Colon (tissue), 2 donors: ENCODE data around the gene PBX3.
A peak's percentile ranks its signal among the peaks of the same experiment; 100 is the strongest.
"Not testable (repeated sequence)": the region's sequence is repeated elsewhere in the genome, so short reads cannot be mapped to it uniquely, and the experiment has no call there.

Experiments used
- FAIRE-seq: peaks from 2 replicates; lab custom pipeline; 2012; peaks lifted over from hg19 to GRCh38; lab: Jason Lieb, UNC
- donor health status: control.
- donor health status: control.

The PBX3 gene

DNA sequence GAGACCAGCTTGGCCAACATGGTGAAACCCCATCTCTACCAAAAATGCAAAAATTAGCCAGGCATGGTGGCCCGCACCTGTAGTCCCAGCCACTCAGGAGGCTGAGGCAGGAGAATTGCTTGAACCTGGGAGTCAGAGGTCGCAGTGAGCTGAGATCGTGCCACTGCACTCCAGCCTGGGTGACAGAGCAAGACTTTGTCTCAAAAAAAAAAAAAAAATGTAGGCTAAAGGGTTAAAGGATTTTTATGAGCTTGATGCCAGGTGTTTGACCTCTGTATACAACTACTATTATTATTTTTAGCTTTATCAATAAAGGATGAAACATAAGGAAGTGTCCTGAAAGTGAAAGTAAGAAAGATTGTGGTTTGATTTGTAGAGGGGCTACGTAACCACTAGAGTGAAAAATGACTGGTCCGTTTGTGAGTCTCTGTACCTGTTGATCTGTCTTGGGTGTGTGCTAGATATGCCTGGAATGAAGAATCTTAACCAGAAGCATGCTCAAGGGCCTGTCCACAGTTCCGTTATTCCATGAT lies 76.8 kb downstream of the PBX3 start:
- FAIRE-seq: not testable (repeated sequence)

DNA sequence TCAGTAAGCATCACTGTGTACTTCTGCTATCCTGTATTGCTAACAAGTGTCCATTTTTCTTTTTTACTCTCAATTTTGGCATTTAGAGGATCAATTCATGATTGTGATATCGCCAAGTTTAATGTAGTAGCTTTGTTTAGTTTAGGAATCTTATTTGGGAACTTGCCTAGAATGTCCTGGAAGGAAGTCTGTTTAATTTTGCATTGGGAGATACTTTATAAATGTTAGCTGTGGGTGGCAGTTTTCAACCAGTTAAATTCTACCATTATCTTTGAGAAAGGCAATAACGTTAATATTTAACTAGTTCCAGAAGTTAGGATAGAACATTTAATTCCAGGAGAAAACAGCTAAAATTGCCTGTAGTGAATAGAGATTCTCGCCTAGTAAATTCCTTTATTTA lies 78.6 kb downstream of the PBX3 start:
- FAIRE-seq: peak; percentile 33

DNA sequence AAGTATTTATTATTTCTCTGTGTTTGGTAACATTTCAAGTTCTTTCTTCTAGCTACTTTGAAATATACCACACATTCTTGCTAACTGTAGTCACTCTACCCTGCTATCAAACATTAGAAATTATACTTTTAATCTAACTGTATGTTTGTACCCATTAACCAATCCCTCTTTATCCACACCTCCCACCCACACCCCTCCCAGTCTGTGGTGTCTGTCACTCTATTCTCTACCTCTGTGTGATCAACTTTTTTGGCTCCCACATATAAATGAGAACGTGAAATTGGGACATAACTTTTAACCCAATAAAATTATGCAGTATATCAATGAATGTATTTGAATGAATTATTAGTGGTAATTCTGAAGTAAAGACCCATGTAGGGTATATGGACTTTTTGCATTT lies 79.7 kb downstream of the PBX3 start:
- FAIRE-seq: no peak

DNA sequence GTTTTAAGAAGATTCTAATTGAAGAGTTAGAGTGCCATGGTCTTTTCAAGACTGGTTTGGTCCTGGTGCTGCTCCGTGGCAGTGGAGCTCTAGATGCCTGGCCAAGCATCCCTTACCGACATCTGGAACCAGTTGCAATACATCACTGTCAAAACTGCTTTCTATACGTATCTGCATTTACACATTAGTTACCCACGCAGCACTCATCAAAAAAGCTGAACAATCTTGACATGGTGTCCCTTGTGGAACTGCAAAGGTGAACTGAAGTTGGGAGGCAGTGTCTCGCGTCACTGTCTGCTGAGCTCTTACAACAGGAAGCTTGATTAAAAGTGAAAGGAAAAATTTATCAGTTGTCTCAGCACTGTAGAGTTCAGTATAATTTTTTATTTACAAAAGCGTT lies 82.6 kb downstream of the PBX3 start:
- FAIRE-seq: no peak

DNA sequence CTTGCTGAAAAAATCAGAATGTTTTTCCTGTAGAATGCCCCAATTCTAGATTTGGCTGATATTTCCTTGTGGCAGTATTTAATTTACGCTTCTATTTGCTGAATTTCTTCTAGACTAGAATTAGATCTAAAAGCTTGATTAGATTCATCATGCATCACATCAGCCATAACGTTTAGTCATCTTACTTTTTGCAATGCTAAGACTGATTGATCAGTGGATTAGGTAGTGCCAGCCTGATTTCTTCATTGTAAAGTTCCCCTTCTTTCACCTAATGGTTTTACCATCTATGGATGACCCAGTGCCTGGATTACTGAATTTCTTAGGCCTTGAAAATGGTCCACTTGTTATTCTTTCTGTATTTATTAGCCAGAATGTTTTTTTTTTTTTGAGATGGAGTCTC lies 83.9 kb downstream of the PBX3 start:
- FAIRE-seq: no peak

DNA sequence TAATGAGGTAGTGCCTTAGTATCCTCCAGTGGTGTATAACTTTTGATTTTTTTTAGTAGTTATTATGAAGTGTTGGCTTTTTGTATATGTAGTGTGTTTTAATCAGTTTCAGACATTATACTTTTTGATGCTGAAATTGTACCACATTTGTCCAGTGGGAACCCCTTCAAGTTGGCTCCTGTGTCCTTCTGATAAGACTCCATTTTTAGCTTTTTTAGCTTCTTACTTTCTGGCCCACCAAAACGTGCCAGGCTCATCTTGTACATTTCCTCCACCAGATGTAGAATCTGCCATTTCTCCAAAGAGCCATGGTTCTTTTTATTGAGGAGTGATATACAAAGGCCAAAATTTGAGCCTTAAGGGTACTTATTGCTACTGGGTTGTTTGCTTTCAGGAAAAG lies 84.4 kb downstream of the PBX3 start:
- no peak for FAIRE-seq

DNA sequence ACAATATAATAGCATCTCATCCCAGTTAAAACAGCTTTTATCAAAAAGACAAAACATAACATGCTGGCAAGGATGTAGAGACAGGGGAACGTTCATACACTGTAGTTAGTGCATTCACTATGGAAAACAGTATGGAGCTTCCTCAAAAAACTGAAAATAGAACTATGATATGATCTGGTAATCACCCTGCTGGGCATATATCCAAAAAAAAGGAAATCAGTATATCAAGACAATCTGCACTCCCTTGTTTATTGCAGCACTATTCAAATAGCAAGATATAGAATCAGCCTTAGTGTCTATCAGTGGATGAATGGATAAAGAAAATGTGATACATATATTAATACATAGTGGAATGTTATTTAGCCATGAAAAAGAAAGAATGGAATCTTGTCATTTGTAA lies 88.5 kb downstream of the PBX3 start:
- no peak for FAIRE-seq

DNA sequence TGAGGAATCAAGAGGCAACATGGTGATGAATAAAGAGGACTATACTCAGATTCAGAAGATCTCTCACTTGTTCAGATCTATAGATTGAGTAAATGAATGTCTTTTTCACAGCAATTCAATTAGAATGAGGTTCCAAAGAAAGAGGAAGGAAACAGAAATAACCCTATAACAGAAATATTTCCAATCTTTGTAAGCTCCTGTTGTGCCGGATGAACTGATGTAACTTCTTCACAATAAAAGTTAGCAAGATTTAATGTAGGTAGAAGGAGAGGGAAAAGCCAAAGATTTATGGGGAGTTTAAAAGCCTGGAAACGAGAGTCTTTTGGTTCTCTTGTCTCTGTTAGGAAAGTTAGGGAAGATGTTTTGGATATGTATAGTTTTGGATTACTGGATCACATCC lies 92.1 kb downstream of the PBX3 start:
- FAIRE-seq: no peak

DNA sequence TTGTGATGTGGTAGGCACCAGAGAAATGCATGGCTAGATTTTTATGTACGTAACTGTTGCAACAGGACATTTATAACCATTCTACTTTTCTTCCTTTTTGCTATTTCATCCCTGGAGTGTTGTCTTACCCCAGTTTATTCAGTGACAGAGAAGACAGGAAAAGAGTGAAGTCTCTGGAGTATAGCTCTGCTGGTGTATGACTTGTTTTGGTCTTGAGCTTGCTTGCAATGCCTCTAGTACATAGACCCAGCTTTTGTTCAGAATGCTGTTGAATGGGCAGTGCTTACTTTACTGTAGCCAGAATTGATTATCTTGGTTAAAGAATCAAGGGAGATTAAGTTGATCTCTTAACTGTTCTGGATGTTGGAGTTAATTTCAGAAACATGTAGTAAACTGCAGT lies 94.3 kb downstream of the PBX3 start:
- FAIRE-seq: no peak

DNA sequence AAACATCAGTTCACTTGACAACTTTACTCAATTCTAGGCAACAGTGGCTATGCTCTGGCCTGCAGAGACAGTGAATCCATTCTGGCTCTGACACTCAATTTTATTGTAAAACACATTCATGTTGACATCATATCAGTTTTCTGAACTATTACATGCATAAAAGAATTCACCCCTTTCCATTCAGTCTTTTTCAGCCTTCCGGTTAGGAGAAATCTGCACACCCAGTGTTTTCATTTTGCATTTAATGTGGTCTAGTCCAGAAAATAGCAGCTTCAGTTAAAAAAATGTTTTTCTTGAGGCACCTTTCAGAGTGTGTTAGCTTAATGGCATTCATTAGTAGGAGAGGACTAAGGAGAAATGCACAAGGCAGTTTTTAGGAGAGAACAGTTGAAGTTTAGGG lies 95.1 kb downstream of the PBX3 start:
- FAIRE-seq: no peak

DNA sequence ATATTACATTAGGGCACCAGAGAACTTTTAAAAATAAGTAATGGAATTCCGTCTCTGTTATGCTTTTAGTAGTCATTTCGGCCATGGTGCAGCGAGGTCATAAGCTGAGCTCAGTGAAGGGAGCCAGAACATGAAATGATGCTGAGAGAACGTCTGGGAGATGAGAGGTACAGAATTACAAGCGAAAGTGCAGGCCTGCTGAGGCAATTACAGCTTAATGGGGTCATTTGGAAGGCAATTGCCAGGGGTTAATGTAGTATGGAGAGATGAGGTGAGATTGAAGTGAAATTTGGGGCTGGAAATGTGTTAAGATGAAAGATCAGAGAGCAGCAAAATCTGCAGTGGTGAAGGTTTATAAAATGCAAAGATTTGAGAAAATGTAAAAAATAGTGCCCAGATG lies 96.5 kb downstream of the PBX3 start:
- FAIRE-seq: no peak

DNA sequence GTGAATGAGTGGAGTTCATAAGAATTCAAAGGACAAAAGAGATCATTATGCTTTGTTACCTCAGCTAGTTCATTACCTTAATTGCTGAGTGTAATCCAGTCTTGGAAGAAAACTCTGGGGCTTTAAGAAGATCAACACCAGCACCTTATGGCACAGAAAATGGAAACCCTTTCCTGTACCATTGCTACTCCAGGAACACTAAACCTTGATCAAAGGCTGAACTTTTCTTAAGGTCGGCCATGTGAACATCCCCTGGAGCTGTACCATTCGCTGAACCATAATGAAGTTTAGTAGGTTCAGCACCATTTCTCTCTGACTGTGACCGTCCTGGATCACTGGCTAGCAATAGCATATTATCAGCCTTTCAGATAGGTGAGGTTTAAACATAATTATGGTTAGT lies 97.4 kb downstream of the PBX3 start:
- no peak for FAIRE-seq

DNA sequence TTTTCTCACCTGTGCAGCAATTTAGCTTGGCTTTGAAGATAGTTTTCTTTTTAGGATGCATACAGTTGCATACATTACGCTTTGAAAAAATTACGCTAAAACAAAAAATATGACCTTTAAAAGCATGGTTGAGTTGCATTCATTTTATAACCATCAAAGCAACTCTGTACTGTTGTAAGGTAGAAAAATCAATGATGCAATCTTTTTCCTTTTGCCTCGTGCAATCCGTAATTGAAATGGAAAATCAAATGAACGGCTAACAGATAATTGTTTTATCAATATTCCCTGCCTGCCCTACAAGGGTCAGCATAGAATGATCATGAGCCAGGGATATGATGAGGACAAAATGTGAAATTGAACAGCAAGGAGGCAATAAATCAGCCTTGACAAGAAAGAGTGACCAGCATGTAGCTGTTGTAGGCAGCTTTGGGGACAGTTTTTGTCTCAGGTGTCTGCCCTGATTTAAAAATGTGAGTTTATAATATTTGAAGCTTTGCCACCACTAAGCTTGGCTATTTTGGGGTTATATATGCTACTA lies 98.2 kb downstream of the PBX3 start:
- no peak for FAIRE-seq

DNA sequence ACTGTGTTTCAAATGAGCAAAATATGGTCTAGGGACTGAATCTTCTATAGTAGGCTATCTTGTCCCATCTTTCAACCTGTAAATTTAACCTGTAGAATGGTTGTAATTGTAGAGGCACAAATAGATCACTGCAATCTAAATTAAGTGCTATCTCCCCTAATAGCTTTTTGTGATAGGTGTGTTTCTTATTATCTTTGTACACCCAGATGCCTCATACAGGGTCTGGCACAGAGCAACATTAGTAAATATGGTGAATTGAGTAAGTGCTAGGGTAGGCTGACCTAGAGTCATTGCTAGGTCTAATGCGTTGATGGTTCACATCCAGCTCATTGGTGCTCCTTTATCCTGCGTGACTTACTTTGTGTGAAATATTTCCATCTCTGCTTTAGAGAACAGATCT lies 100.6 kb downstream of the PBX3 start:
- no peak for FAIRE-seq

DNA sequence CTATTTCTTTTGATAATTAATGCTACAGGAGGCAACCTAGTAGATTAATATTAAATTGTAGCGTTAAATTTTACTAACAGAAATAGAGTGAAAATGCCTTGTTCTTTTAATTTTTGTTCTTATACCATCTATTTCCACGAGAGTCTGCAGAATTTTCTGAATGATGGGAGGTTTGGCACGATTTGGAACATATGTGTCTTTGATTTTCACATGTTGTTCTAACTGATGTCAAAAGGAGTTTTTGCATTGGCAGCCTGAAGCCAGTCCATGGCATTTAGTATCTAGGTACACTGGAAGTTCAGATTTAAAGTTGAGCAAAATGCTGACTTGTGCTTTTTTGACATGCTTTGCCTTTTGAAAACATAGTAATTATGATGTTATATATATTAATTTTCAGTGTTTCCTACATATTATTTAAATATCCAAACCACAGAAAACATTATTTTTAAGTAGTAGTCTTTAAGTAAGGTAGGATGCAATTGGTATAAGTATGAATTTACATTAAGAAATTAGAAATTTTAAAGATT lies 103.0 kb downstream of the PBX3 start:
- no peak for FAIRE-seq

DNA sequence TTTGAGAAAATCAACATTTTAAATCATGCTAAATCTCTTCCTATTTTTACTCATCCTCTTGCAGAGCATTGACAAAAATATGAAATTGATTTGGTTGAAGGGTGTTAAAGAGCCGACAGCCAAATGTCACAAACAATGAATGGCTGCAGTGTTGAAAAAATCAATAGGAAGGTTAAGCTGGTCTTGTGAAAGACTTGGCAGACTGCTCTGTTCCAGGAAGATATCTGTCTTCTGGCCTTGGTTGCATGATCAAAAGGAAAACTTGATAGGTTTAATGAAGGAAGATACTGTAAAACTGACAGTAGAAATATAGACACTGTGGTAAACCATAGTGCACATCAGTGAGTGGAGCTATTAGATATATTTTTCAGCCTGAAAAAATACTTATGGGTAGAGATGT lies 103.6 kb downstream of the PBX3 start:
- no peak for FAIRE-seq

DNA sequence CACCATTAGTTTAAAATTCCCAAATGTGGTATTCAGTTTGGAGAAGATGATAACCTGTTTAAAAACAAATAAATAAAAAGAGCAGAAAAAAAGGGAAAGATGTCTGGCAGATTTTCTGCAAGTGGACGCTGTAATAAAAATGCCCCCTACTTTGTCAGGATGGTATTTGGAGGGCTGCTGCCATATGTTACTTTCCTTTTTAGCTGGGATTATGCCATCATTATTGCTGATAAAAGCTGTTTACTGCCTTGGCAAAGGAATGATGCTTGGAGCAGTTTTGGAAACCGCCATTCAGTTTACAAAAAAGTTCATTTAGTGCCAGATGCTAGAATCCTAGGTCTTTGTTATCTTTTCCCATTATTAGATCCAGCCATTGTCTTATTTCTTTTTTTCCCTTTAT lies 104.8 kb downstream of the PBX3 start:
- FAIRE-seq: no peak

DNA sequence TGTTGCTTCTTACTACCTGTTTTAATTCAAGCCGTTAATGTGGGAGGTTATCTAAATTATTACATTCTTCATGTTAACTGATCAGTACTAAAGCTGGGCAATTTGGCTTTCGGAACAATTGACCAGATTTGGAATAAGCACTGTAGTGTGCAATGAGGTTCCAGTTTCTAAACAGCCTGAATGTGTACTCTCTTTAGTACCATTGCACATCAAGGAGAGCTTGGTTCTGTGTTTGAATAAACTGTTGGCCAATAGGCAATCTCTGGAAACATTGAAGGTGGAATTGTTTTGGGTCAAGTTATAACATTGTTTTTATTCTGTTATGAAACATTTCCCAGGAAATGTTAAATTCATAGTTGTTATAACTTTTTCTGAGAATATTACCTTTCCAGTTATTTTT lies 105.2 kb downstream of the PBX3 start:
- FAIRE-seq: no peak

DNA sequence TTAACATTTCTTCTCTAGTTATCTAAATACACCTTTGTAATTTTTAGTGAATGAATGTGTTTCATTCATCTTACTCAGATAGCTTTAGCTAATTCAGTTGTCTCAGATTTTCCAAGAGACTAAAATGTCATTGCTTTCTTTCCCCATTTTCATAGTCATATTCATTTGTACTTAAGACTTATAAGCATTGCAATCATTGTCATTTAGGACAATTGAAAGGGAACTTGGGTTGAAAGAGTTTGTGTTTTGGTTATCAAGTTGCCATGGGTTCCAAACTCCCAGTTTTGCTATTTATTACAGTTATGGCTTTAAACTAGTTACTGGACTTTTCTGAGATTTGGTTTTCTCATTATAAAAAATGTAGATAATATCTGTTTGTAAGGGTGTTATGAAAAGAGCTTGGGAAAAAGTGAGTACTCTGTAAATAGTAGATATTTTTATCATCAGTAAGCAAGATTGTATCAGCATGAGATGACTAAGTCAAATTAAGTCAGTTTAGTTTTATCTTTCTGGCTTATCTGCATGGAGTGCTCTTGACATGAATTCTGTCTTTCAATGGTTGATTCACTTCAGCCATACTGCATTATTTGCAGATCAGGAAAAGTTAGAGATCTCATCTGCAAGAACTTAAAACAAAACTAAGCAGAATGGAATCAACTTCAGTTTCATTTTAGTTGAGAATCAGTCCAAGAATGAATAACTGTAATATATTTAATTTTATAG lies 107.5 kb downstream of the PBX3 start:
- no peak for FAIRE-seq

DNA sequence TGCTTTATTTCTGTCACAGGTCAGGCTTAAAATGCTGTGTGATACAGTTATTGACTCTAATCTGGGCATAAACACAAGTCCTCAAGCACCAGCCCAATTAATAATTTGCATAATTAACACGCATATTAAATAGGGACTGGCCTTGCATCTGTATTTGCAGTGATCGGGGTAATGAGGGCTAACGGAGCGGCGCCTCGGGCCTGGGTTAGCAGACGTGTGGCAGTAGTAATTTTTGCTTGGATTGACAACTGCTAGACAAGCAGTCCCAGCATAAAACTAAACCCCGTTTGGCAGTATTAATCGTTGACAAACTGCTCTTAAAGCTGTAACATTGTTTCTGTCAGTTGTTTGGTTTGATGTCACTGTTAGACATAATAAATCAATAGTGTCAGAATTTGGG lies 109.2 kb downstream of the PBX3 start:
- no peak for FAIRE-seq

DNA sequence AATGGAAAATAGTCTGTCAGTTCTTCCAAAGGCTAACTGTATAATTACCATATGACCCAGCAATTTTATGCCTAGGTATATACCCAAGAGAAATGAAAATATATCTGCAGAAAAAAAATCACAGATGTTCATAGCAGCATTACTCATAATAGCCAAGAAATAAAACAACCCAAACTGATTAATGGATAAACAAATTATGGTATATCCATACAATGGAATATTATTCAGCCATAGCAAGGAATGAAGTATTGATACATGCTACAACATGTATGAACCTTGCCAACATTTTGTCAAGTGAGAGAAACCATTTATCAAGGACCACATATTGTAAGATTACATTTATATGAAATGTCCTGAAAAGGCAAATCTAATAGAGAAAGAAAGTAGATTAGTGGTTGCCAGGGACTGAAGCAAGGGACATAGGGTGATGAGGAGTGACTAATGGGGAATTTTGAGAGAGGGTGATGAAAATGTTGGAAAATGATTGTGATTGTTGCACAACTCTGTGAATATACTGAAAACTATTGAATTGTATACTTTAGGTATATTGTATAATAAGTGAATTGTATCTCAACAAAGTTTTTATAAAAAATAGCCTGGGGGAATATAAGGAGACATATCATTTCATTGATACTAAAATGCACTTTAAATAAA lies 114.4 kb downstream of the PBX3 start:
- no peak for FAIRE-seq

DNA sequence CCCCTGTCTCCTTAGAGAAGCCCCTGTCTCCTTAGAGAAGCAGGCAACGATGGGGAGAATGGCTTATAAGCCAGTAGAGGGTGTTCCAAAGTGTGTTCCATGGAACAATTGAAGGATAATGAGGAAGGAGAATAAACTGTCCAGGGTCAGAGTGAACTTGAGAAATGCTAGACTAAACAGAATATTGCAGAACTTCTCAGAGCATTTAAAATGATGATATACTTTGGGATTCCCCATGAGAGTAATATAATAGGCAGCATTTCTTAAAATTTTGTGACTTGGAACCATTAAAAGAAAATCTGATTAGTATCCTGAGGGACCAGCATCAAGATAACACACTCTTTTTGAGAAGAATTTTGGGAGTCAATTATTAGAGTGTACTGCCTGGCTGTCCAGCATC lies 116.8 kb downstream of the PBX3 start:
- FAIRE-seq: no peak

DNA sequence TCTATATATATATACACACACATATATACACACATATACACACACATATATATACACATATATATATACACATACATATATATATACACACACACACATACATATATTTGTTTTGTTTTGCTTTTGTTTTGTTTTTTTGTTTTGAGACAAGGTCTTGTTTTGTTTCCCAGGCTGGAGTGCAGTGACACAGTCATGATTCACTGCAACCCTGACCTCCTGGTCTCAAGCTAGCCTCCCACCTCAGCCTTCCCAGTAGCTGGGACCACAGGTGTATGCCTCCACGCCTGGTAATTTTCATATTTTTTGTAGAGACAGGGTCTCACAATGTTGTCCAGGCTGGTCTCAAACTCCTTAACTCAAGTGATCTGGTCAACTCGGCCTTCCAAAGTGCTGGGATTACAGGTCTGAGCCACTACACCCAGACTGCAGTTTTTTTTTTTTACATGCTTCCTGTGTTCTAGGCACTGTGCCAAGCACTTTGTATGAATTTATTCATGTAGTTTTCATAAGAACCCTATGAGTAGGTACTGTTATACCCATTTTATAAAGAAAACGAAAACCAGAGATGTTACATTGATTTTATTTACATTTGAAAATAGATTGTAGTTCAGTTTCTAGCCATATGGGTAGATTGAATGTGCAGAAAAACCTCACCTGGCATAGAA lies 120.7 kb downstream of the PBX3 start:
- FAIRE-seq: no peak
